ENCODE measurements around the gene FBXL16.

Gene FBXL16

DNA sequence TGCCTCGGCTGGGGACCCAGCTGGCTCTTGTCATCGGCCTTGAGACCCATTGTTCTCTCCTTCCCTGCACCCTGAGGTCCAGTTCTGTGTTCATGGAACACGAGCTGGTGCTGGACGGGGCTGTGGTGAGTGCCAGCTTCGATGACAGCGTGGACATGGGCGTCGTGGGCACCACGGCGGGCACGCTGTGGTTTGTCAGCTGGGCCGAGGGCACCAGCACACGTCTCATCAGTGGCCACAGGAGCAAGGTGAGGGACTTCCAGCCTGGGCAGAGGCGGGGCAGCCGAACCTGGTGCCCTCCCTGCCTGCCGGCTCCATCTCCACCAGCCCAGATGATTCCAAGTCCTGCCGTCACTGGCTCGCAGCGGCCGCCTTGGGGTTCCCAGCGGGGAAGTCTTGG lies 43.0 kb downstream of the FBXL16 start:
- no peak for DNase-seq (ENCODE audit: low read depth, low spot score)

DNA sequence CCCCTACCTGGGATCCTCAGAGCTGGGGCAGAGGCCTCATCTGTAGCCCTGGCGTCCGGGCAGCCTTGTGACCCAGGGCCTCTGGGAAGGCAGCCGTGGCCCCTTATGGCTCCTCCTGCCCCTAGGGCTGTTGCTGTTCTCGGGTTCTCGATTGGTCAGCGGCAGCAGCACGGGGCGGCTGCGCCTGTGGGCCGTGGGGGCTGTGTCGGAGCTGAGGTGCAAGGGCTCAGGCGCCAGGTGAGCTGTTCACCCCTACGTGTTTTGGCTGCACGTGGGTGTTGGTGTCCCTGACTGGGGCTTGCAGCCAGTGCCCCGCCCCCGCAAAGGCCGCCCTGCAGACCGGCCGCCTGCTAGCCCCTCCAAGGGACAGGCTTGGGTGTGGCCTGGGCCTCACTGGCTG lies 43.5 kb downstream of the FBXL16 start:
- DNase-seq (ENCODE audit: low read depth, low spot score), result no peak

DNA sequence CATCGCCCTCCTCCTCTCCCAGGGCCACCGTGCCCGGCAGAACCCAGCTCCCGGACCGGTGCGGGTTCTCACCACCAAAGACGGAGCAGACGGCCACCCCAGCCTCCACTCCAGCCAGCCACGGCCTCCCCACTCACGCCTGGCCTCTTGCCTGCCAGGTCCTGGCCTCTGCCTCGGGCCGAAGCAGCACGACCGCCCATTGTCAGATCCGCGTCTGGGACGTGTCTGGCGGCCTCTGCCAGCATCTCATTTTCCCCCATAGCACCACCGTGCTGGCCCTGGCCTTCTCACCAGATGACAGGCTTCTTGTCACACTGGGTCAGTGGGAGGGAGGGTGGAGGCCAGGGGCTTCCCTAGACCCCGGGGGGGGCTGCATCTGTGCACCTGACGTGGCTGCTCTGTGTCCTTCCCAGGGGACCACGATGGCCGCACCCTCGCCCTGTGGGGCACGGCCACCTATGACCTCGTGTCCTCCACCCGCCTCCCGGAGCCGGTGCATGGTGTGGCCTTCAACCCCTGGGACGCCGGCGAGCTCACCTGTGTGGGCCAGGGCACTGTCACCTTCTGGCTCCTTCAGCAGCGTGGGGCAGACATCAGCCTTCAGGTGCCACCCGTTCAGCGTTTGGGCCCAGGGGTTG lies 44.3 kb downstream of the FBXL16 start:
- DNase-seq (ENCODE audit: low read depth, low spot score), result no peak

- no peak for DNase-seq (ENCODE audit: low read depth, low spot score)
Measured at GRCh38 chr16:660459-661183, 45.0 kb downstream of the FBXL16 start.

GRCh38 chr16:660132-660458 lies 45.5 kb downstream of the FBXL16 start:
- no peak for DNase-seq (ENCODE audit: low read depth, low spot score)

GRCh38 chr16:659618-660017 lies 46.0 kb downstream of the FBXL16 start:
- DNase-seq (ENCODE audit: low read depth, low spot score), result no peak

DNA sequence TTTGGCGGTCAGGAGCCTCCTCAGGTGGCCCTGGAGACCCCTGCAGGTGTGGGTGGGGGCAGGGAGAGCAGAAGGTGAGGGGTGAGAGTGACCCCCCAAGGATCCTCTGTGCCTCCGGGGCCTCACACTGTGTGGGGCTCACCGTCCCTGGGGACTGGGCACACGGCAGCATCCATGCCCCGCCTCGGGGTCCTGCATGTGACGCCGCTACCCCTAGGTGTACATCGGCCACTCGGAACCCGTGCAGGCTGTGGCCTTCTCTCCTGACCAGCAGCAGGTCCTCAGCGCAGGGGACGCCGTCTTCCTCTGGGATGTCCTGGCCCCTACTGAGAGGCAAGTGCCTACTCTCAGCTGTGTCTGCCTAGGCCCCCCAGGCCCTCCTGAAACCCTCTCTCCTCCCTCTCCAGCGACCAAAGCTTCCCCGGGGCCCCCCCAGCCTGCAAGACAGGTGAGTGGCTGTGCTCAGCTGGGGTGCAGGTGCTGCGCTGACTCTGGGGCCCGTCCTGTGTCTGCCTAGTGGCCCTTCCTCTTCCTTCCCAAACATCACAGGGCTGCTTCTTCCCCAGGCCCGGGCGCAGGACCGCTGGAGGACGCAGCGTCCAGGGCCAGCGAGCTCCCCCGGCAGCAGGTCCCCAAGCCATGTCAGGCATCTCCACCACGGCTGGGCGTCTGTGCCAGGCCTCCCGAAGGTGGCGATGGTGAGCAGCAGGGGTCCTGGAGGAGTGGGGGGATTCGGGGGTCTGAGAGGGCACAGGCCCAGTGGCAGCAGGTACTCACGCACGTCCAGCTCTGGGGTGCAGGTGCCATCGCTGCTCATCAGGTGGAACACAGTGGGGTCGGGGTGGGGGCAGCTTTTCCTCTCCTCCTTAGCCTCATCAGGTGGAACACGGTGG lies 46.7 kb downstream of the FBXL16 start:
- no peak for DNase-seq (ENCODE audit: low read depth, low spot score)

GRCh38 chr16:657487-657886 lies 48.1 kb downstream of the FBXL16 start:
- no peak for DNase-seq (ENCODE audit: low read depth, low spot score)

GRCh38 chr16:654034-654433 lies 51.6 kb downstream of the FBXL16 start:
- no peak for DNase-seq (ENCODE audit: low read depth, low spot score)

GRCh38 chr16:652454-653305 lies 52.9 kb downstream of the FBXL16 start:
- DNase-seq (ENCODE audit: low read depth, low spot score), result no peak

- DNase-seq (ENCODE audit: low read depth, low spot score), result no peak
Measured at GRCh38 chr16:651844-652243, 53.8 kb downstream of the FBXL16 start.

- no peak for DNase-seq (ENCODE audit: low read depth, low spot score)
Measured at GRCh38 chr16:649631-650030, 56.0 kb downstream of the FBXL16 start.

DNA sequence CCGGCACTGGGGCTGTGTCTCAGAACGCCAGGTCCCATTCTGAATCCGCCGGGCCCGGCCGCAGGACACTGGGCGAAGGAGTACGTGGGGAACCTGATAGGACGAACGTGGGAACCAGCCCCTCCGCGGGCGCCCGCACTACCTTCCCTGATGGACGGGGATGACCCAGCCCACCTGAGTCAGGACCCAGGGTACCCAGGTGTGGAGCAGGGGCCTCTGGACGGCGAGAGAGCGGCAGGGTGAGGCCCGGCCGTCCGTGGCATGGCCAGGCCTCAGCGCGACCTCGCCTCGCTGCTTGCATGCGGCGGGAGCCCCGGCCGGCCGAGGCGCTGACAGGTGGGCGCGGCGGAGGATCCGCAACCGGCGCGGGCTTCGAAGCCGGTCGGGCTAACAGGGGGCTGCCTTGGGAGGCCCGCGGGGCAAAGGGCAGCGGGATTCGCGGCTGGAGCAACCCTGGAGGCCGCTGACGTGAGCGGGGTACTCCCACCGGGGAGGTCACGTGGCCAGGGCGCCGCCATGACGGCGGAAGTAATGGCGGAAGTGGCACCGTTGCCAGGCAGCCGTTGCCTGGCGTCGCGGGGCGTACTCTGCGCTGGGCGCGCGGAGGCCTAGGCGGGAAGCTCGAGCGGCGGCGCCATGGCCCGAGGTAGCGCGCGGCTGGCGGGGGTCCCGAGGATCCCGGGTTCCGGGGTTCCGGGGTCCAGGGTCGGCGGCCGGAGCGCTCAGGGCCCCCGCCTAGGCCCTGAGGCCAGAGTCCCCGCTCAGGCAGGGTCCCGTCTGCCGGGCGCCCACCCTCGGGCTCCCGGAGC lies 56.6 kb downstream of the FBXL16 start, which contains the start of gene WDR90:
Gene WDR90, plus strand, starts transcription at position 585 of the 809 bp plus-strand sequence. Its CDS starts 52 bp downstream, at position 637.
- peak; percentile 59 for DNase-seq (ENCODE audit: low read depth, low spot score)

GRCh38 chr16:648071-648780 lies 57.4 kb downstream of the FBXL16 start:
- no peak for DNase-seq (ENCODE audit: low read depth, low spot score)

DNA sequence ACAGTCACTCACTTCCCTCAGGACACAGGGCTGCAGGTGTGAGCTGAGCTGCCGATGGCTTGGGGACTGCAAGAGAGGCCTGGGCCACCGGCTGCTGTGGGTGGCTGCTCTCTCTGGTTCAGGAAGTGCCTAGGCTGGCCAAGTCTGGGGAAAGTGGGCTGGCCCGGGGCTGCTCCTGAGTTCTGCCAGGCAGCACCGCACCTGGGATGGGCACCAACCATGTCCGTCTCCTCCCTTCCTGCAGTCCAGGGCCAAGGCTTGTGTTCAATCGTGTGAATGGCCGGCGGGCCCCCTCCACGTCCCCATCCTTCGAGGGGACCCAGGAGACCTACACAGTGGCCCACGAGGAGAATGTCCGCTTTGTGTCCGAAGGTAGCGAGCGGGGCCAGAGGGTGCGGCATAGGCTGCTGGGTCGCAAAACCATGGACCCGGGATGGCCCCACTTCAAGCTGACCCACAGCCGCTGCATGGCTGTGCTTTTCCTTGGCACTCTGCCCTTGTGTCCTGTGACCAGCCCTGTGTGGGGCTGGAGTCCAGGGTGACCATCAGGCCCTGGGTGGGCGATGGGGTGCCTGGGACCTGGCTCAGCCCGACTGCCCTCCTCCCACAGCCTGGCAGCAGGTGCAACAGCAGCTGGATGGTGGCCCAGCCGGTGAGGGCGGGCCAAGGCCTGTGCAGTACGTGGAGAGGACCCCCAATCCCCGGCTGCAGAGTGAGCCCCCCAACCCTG lies 58.3 kb downstream of the FBXL16 start:
- DNase-seq (ENCODE audit: low read depth, low spot score), result no peak

DNA sequence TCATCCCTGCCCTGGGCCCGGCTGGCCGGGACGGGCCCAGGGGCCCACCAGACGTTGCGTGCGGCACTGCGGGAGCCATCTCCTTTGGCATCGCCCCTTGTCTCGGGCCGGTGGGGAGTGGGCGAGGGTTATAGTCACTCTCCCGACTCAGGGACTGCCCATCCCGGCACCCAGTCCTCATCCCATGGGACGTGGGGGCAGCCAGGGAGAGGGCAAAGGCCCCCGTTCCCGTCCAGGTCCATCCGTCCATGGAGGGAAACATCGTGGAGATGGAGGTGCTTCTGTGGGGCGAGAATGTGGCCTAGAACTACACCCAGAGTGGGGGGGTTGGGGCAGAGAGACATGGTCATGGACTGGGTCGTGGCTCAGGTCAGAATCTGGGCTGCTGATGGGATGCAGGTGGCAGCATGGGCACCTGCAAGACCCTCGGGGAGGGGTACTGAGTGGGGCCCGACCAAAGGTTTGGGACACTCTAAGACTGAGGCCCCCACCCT lies 58.9 kb downstream of the FBXL16 start:
- no peak for DNase-seq (ENCODE audit: low read depth, low spot score)

- DNase-seq (ENCODE audit: low read depth, low spot score), result no peak
Measured at GRCh38 chr16:645852-646678, 59.5 kb downstream of the FBXL16 start.

DNA sequence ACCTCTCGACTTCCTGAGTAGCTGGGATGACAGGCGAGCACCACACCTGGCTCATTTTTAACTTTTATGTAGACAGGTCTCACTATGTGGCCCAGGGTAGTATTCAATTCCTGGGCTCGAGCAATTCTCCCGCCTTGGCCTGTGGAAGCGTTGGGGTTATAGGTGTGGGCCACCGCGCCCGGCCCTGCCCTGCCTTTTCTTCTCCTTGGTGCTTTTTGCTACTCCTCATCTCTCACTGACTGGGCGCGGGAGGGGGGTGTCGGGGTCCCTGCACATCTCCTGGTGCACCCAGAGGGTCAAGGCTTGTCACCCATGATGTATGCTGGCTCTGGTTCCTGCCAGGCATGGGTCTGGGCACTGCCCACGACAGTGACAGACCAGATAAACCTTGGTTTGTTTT lies 61.0 kb downstream of the FBXL16 start:
- DNase-seq (ENCODE audit: low read depth, low spot score), result no peak
